ENCODE data around the gene DSCAML1. TPM values are rescaled to one million over a fixed set of nuclear protein-coding genes. Genes with fewer than 3 reads are reported as not detected.

The DSCAML1 gene
- total RNA-seq, 1 experiment from 2014 or later, result 0.15 TPM

DNA sequence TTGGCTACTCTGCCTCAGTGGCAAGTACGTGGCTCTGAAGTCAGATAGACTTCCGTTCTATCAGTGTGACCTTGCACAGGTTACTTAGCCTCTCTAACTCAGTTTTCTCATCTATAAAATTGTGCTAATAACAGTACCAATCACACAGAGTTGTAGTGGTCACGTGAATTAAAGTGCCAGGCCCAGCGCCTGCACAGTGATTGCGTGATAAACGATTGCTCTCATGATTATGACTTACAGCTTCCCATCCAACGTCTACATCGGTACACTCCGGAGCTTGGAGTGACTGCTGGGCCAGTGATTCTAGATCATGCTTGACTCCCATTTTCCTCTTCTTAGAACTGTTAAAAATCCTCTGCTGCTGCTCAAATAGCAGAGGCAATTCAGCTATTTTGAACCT lies 247.6 kb downstream of the DSCAML1 start:
- Mint-ChIP-seq H3K36me3 (ENCODE audit: insufficient read depth in 1 of 3, low read depth in 3 of 3) (no peaks in the 10 kb centered on the region), H3K4me3 (no peak overlapping the region), H3K9me3 (no peaks in the 10 kb centered on the region), H3K27me3 (ENCODE audit: low read depth) (peaks cover 30% of the 10 kb centered on the region), H3K4me1 (peaks cover 24 to 36% of the 10 kb centered on the region in 2 experiments), H3K27ac (no peak overlapping the region)
- no CpG with 5 or more reads among the region's 9 CpGs for WGBS (ENCODE audit: extremely low coverage, insufficient read length, low lambda C conversion rate)
- no peak overlapping the region for H2BK20ac ChIP-seq (ENCODE audit: low read depth, low read length, poor library complexity, severe bottlenecking)
- H3K23me2 ChIP-seq (ENCODE audit: insufficient read length, low read depth, low read length, poor library complexity, severe bottlenecking), result no peaks in the 10 kb centered on the region
- H2BK12ac ChIP-seq (ENCODE audit: insufficient read length, low read depth, low read length), result no peak overlapping the region
- H3K4me1 ChIP-seq (ENCODE audit: insufficient read depth, low read length), result peaks cover 7% of the 10 kb centered on the region
- H3K56ac ChIP-seq (ENCODE audit: insufficient read length, low read depth, low read length), result no peak overlapping the region
- no peak overlapping the region for H3K14ac ChIP-seq (ENCODE audit: insufficient read depth, low read length)
- no peak overlapping the region for H4K91ac ChIP-seq (ENCODE audit: insufficient read length, low read depth, low read length)
- H2AK5ac ChIP-seq (ENCODE audit: insufficient read length, low read length), result no peak overlapping the region
- no peak overlapping the region for H3K4me2 ChIP-seq (ENCODE audit: insufficient read depth, insufficient read length, low read length)
- TF ChIP-seq, protein P1, sequence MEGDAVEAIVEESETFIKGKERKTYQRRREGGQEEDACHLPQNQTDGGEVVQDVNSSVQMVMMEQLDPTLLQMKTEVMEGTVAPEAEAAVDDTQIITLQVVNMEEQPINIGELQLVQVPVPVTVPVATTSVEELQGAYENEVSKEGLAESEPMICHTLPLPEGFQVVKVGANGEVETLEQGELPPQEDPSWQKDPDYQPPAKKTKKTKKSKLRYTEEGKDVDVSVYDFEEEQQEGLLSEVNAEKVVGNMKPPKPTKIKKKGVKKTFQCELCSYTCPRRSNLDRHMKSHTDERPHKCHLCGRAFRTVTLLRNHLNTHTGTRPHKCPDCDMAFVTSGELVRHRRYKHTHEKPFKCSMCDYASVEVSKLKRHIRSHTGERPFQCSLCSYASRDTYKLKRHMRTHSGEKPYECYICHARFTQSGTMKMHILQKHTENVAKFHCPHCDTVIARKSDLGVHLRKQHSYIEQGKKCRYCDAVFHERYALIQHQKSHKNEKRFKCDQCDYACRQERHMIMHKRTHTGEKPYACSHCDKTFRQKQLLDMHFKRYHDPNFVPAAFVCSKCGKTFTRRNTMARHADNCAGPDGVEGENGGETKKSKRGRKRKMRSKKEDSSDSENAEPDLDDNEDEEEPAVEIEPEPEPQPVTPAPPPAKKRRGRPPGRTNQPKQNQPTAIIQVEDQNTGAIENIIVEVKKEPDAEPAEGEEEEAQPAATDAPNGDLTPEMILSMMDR (conservative IDR thresholded peaks at IDR 0.05), result no peak
- H4K5ac ChIP-seq (ENCODE audit: insufficient read length, low read depth, low read length), result no peak overlapping the region
- H3K79me1 ChIP-seq (ENCODE audit: insufficient read depth, low read depth, low read length, poor library complexity, severe bottlenecking), result no peaks in the 10 kb centered on the region
- no peak overlapping the region for H2BK5ac ChIP-seq (ENCODE audit: insufficient read length, low read length)
- no peak overlapping the region for H2BK120ac ChIP-seq (ENCODE audit: low read depth, low read length, poor library complexity, severe bottlenecking)
- no peaks in the 10 kb centered on the region for H3K27me3 ChIP-seq (ENCODE audit: insufficient read depth, low read length)
- H3K4ac ChIP-seq (ENCODE audit: low read depth, low read length), result no peak overlapping the region
- H3K79me2 ChIP-seq (ENCODE audit: insufficient read depth, low read length), result no peaks in the 10 kb centered on the region
- no peak overlapping the region for H3K23ac ChIP-seq (ENCODE audit: insufficient read length, low read depth, low read length)
- no peak overlapping the region for H3K9ac ChIP-seq (ENCODE audit: extremely low read depth, insufficient read length, low read length)
- H3K18ac ChIP-seq (ENCODE audit: insufficient read length, low read depth, low read length), result no peak overlapping the region
- no peak overlapping the region for H2BK15ac ChIP-seq (ENCODE audit: low read depth, low read length)
- no peaks in the 10 kb centered on the region for H4K20me1 ChIP-seq (ENCODE audit: control insufficient read depth, insufficient read depth, insufficient read length)
- H3K9me3 ChIP-seq (ENCODE audit: control insufficient read depth, low read depth, low read length), result no peaks in the 10 kb centered on the region
- no peak overlapping the region for H4K8ac ChIP-seq (replicated peaks; ENCODE audit: insufficient read length, low read depth, low read length)
- DNase-seq, result no peak
- no peak overlapping the region for H2AFZ ChIP-seq (ENCODE audit: low read length)
- H3T11ph ChIP-seq (ENCODE audit: low read length), result no peak overlapping the region
- H3K27ac ChIP-seq (ENCODE audit: insufficient read length, low read depth, low read length), result no peak overlapping the region

Data from H9 (cell line).